GM23248 (cell line): ENCODE measurements around the gene HORMAD1.
"Not testable (repeated sequence)": the region's sequence is repeated elsewhere in the genome, so short reads cannot be mapped to it uniquely, and the experiment has no call there.

Source experiments
- EZH2 ChIP-seq: fragments of 200-600 bp; sonication (generic); IDR thresholded peaks from 2 replicates; pipeline ENCODE4 v1.6.1; 2018; ENCODE audit warnings: antibody characterized with exemption, mild to moderate bottlenecking; ENCODE audit not compliant: insufficient read depth, poor library complexity, severe bottlenecking
- EZH2phosphoT487 ChIP-seq: fragments of 200-600 bp; sonication (generic); IDR thresholded peaks from 2 replicates; pipeline ENCODE4 v1.6.1; 2018; ENCODE audit warnings: antibody characterized with exemption, moderate library complexity, mild to moderate bottlenecking, low read depth; ENCODE audit not compliant: insufficient read depth

- not testable (repeated sequence) for TF ChIP-seq EZH2, EZH2phosphoT487
Measured at GRCh38 chr1:150765977-150766301, 45.2 kb upstream of the HORMAD1 start.
